ENCODE results near the gene PRKAG3. TPM values are rescaled to one million over a fixed set of nuclear protein-coding genes. Genes with fewer than 3 reads are reported as not detected.

The PRKAG3 gene
- total and polyA plus RNA-seq, 2 experiments from 2014 or later, result not detected

GRCh38 chr2:218861645-218862318 is 30.2 kb upstream of the PRKAG3 start:
- Histone ChIP-seq H3K36me3 (ENCODE audit: insufficient read depth) (no peaks in the 10 kb centered on the region; the same call in 1 of the 2 replicates), H3K4me2 (peak overlapping the region; percentile 28), H3K9me2 (ENCODE audit: insufficient read depth) (no peaks in the 10 kb centered on the region), H2AFZ (no peak overlapping the region), H3K79me2 (replicated peaks; ENCODE audit: insufficient read depth) (no peaks in the 10 kb centered on the region), H4K20me1 (replicated peaks; ENCODE audit: insufficient read depth) (peaks cover 7% of the 10 kb centered on the region), H3K27me3 (ENCODE audit: insufficient read depth) (peaks cover 96% of the 10 kb centered on the region), H3K4me1 (ENCODE audit: insufficient read depth) (peaks cover 28% of the 10 kb centered on the region), H3K4me3 (no peak overlapping the region; the same call in 1 of the 2 replicates), H3K27ac (ENCODE audit: low read depth) (no peak overlapping the region), H3F3A (replicated peaks; ENCODE audit: low read depth) (0 out of 2 replicates have a peak, but pooled peaks cover 14% of the 10 kb centered on the region)
- Mint-ChIP-seq H3K27ac (no peak overlapping the region), H3K9me3 (no peaks in the 10 kb centered on the region; the same call in 2 of the 3 replicates), H3K4me1 (peaks cover 36% of the 10 kb centered on the region), H3K4me3 (no peak overlapping the region), H3K36me3 (ENCODE audit: low read depth) (no peaks in the 10 kb centered on the region), H3K27me3 (ENCODE audit: insufficient read depth, low read depth, poor library complexity) (peaks cover 93% of the 10 kb centered on the region)
- TF ChIP-seq EZH2phosphoT487 (IDR thresholded peaks at IDR 0.05; ENCODE audit: unreplicated experiment) (no peak), EZH2 (IDR thresholded peaks at IDR 0.05; ENCODE audit: low read depth, unreplicated experiment) (peak; percentile 54), CTCF (conservative IDR thresholded peaks at IDR 0.05; ENCODE audit: low read depth in 2 of 2) (no peak), ZNF462 (CRISPR knock-in tag; IDR thresholded peaks at IDR 0.05) (no peak), CREB1 (CRISPR knock-in tag; IDR thresholded peaks at IDR 0.05; ENCODE audit: low read depth) (no peak)
- DNase-seq (ENCODE audit: low spot score), result no peak
- ATAC-seq, result no peak
